ENCODE results near the gene GALNT2.

The GALNT2 gene

DNA sequence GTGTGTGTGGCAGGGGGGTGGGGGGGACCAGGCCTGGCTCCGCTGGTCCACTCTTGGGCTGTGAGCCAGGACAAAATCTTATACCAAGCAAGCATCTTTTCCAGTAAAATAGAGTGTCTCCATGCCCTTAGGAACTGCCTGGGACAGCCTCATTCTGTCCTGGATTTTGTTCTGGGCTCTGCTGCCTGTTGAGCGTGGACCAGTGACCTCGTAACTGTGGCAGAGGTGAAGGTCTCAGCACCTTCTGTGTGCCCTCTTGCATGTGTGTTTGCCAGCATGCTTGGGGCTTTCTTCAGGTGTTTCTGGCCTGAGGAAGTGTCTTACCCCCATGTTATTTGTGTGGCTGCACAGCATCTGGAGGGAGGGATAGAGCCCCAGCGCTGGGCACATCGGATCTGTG is 45.7 kb downstream of the GALNT2 start:
- DNase-seq (ENCODE audit: low read depth) = no peak

DNA sequence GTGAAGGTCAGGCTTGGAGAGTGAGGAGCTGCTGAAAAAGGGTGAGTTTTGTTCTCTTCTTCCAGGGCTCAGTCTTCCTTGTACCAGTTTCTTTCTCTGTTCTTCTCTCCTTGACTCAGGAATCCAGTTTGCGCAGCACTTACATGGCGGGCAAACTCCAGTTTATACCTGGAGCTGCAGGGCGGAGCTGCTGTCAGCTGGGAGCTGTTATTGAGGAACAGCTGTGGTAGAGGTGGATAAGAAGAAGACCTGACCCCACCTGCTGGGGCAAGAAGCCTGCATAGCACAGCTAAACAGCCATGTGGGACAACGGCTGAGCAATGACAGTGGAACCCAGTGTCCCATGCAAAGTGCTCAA is 46.2 kb downstream of the GALNT2 start:
- no peak for DNase-seq (ENCODE audit: low read depth)

DNA sequence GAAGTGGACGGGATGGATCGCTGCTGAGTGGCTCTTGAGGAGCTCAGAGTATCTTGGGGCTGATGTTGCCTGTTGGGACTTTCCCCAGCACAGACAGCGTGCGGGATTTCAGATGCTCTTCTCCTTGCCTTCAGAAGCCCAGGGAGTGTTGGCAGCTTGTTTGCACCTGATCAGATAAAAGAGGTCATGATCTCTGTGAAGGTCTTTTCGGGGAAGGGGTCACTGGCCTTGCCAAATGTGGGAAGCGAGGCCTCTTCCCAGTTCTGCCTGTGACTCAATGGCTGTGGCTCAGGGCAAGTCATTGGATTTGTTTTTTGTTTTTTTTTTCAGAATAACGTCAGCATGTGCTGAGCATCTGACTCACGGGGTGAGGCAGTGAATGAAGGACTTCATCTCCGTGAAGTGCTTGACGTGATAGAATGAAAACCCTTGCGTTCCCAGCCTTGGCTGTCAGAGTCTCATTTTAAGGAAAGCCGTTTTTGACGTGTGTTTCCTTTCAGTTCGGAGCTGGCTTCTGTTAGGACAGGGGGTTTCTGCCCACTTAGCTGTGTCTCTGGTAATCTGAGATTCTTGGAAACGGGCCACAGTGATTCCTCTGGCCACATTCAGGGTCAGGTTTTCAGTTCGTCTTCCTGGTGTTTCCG is 46.7 kb downstream of the GALNT2 start:
- no peak for DNase-seq (ENCODE audit: low read depth)

DNA sequence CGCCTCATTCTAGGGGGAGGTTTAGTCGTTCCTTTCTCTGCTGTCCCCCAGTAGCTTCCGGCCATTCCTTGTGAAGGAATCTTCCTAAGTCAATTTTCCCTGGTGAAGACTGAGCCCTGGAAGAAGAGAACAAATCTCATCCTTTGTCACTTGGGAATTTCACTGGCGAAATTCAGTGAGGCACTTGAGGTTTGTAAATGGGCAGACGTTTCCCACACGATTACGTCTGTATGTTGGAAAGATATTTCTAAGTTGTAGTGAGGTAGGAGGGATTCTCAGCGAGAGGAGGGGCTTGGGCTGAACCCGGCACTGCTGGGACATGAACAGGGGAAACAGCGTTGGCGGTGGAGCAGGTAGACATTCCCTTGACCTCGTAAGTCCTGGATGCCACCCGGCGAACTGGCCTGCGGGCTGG is 47.2 kb downstream of the GALNT2 start:
- DNase-seq (ENCODE audit: low read depth) = no peak

DNA sequence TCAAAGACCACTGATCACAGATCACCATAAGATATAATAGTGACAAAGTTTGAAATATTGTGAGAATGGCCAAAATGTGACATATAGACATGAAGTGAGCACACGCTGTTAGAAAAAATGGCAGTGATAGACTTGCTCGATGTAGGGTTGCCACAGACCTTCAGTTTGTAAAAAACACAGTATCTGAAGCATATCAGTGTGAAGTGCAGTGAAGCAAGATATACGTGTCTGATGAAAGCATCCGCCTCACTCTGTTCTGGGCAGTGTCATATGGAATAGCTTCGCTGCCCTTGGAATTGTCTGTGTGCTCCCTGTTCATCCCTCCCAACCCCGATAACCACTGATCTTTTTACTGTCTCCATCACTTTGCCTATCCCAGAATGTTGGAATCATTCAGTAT is 50.7 kb downstream of the GALNT2 start:
- DNase-seq (ENCODE audit: low read depth) = no peak

DNA sequence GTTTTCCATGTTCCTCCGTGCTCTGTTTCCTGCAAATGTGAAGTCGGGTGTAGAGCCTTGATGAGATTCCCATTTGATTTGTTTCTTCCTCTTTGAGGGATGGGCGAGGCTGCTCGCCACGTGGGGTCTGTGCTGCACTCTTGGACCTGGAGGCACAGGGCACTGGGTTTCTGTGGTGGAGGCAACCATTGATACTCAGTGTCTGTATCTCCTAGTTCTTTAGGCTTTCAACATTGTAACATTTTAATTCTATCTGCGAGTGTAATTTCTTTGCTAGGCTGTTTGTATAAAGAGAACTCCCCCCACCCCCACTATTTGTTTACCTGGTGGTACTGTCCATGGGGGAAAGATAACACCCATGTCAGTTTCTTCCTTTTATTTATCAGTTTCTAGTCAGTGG is 52.3 kb downstream of the GALNT2 start:
- DNase-seq (ENCODE audit: low read depth) = no peak

DNA sequence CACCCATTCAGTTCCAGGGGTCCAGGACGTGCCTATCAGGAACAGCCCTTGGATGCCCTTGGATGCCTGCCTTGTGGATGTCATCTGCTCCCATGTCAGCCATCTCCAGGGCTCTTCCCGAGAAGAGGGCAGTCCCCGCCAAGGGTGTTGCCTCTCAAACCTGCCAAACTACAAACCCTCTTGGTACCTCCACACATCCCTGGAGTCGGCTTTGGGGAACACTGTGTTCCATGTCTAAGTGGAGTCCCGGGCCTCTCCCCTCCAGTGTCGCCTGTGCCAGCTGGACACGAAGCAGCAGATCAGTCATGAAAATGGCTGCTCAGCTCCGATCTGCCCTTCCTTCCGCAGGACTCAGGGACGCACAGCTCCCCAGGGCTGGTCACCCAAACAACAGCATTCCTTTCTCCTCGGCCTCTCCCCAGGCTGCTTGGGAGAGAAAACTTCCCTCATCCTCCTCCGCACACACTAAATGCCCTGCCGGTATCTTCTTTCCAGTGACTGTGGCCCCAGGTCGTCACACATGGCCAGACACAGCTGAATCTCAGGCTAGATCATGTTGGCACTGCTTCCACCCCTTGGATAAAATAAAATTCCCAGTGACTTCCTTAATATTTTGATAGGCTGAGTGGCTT is 53.4 kb downstream of the GALNT2 start:
- no peak for DNase-seq (ENCODE audit: low read depth)

DNA sequence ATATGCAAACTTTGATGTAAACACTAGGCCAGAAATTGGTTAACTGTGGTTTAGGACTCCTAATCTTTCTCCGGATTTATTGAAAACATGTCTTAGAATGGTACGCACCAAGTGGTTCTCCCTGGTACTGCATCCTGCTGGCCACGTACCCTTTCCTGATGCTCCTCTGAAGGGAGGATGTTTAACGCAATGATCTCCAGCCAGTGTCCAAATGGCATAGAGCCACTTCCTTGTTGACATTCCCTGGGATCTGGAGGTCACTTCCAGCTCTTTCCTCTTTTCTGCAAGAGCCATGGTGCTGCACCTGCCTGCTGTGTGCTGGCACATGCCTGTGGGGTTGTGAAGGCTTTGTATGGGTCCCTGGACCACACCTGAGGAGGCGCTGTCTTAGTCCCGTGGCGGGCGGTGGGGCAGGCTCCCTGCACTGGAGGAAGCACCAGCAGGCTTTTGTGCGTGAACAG is 53.9 kb downstream of the GALNT2 start:
- DNase-seq (ENCODE audit: low read depth) = no peak

DNA sequence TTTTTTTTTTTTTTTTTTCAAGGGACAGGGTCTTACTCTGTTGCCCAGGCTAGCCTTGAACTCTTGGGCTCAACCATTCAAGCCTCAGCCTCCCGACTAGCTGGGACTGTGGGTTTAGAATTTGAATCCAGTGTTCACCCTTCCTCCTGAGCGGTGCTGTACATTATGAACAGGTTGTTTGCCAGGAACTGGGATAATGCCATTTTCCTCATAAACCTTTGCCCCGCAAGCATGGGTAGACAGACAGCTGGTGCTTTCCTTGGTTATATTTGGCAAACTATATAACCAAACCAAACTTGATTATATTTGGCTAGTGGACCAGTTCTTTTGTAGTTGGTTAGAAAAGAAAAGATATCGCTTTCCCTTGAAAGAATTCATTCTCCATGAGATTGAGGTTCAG is 54.9 kb downstream of the GALNT2 start:
- DNase-seq (ENCODE audit: low read depth) = no peak

DNA sequence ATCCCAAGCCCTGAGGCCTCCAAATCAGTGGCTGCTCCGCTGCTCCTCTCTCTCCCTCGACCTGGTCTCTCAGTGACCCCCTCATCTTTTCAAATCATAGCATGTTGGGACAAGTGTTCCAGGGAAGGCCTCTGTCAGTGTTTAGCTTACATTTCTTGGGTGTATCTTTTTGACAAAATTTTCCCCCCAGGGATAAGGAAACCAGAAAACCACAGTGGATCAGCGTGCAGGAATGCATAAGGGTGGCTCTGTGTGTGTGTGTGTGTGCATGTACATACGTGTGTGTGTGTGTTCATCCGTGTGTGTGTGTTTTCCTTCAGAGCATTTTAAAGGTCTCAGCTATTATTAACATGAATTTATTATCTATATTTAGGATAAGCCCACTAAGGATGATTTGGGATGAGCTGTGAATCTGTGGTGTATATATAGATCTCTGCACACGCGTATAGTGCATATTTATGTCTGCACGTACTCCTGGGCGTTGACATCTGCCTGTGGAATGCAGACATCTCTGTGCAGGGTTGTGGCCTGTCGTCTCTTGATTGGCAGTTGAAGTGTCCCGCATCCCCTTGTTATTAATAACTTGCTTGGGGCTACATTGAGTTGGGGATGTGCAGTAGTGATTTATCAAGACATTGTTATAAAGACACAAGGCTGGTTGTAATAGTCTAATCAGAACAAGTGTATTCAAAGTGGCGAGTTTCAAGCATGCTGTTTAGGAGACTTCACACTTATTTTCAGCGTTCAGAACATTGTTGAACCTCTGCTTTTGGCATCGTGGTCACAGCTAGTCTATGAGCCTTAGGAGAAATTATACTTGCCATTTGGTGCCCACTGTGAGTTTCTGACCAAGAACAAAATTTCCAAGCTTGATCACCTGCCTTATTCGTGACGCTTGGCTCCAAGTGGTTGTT is 55.6 kb downstream of the GALNT2 start:
- DNase-seq (ENCODE audit: low read depth) = no peak

DNA sequence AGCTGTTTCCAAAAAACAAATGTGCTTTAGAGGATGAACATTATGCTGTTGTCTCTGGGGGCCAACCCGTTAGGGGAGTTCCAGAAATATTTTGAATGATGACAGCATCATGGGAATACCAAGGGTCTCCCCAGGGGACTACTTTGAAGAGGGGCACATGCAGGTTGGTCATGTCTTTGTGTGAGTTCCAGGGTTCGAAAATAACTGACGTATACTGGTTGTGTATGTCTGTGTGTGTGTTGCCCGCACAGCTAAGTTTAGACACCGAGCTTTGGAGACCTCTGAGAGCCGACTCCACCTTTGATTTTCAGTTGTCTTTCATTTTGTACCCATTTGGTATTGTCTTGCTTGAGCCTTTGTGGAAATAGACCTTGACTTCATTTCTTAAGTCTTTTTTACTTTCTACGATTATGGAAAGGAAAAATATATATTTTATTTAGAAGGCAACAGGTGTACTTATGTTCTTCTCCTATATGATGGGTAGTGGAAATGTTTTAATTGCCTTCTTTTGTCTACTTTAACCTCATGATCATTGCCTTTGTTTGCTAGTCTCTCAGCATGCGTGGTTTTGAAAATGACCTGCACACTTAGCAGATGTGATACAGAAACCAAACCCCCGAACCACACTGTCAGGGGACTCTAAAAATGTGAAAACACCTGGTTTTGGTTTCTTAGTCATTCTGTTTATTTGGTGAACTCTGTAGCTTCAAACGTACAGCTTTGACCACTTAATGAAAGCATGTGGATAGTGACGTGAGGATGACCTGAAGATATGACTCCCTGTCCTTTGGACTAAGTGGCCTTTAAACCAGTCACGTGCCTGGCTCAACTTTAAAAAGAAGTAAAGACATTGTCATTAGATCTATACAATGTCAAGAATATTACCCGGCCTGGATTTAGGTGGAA is 56.5 kb downstream of the GALNT2 start:
- DNase-seq (ENCODE audit: low read depth) = no peak

DNA sequence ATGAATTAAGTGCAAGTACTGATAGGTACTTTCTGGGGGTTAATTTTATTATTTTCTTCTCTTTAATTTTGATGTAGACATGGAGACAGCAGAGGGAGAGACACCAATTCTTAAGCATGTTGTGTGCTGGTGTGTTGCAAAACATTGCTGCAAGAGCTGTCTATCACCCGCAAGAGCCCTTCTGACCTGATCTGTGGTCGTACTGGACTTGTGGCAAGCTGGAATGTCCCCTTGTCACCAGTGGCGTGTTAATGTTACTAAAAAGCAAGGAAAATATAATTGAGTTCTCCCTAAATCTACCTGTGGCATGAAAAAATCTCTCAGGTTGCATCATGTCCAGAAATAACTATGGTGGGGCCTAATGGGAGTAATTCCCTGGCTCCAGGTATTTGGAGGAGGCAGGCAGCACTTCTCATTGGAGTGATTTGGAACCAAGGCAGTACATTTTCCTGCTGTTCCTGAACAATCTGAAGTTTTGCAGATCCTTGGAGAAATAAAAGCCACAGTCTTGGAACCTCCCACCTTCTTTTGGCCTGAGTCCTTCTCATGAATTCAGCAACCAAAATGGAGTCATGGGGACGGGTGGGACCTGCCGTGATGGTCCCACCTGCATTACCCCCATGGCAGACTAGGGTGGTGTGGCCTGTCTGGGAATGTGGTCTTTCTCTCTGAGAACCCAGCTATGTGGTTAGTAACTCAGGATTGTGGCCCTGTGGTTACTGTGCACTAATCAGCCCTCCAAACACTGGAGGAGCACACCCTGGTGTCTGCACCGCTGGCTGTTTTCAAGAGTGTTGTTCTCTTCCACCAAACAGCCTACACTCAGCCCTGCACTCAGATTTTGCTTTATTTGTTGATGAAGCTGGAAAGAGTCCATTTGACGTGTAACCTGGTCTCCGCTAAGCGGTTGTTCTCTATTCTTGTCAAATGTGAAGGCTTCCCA is 57.4 kb downstream of the GALNT2 start:
- DNase-seq (ENCODE audit: low read depth) = no peak

DNA sequence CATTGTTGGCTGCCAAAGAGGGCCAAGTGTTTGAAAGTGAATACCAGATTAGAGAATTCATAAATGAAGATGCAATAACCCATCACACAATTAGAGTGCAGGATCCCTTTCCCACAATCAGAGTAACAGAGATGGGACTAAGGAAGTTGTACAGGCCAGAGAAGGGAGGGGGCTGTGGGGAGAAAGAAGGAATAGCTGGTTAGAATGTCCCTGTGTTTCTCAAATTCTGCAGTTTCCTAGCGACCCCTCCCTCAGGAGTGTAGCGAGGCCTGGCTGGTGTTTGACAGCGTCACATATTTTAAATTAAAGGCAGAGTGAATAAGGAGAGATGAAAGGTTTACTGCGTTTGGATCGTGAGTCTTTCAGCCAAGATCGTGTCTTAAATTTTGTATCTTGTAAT is 58.1 kb downstream of the GALNT2 start:
- DNase-seq (ENCODE audit: low read depth) = no peak

DNA sequence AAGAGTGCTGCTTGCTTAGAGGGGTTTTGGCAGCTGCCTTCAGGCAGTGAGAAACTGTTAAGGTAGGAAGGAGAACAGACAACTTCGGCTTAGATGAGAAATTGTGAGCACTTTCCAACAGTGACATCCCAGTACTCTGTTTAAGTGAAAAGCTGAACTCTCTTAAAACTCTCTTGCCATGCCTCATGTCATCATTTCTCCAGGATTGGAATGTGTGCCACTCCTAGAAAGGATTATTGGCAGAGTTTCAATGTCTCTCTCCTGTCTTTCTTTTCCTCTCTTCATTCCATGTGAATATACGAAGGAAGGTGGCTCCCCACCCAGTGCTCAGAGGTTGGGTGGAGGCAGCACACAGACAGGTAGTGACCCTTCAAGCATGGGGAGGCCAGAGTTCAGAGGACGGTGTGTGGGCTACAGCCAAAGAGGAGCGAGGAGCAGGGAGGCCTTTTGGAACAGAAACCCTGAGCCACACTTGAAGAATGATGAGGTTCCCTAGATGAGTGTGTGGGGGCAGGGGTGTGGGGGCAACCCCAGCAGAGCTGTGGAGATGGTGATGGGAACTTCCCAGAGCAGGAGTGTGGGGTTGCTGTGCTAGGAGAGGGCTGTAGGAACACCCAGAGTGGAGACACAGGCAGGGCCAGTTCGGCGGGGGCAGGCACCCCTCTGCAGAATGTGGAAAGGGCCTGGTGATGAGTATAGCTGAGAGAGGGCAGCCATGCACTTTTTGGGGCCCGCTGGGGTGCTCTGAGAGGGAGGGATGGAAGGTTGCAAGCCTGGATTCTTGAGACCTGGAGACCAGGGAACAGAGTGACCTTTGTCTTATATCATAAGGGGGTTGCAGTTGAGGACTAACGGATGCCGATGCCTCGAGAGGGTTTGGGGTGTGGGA is 58.8 kb downstream of the GALNT2 start:
- DNase-seq (ENCODE audit: low read depth) = no peak

DNA sequence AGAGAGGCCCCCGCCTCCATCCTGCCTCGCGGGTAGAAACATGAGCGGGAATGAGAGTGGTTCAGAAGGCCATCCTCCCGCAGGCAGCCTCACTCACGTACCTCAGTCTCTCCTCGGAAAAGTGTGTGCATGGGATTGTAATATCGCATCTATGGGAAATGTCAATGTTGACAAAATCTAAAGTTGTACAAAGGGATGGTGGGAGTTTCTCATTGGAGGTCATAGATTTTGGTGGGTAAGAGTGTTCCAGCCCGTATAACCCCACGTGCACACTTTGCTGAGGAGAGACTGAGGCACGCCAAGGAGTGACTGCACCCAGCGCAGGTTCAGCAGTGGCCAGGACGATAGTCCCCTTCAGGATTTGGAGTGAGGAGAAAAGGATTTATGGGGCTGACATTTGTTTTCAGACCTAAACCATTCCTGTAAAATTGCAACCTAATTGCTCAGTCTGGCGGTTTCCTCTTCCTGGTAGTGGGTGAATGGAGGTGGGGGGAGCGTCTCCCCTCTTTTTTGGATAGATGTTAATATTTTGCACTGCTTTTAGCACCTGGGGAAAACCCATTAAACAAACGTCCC is 59.6 kb downstream of the GALNT2 start:
- no peak for DNase-seq (ENCODE audit: low read depth)

DNA sequence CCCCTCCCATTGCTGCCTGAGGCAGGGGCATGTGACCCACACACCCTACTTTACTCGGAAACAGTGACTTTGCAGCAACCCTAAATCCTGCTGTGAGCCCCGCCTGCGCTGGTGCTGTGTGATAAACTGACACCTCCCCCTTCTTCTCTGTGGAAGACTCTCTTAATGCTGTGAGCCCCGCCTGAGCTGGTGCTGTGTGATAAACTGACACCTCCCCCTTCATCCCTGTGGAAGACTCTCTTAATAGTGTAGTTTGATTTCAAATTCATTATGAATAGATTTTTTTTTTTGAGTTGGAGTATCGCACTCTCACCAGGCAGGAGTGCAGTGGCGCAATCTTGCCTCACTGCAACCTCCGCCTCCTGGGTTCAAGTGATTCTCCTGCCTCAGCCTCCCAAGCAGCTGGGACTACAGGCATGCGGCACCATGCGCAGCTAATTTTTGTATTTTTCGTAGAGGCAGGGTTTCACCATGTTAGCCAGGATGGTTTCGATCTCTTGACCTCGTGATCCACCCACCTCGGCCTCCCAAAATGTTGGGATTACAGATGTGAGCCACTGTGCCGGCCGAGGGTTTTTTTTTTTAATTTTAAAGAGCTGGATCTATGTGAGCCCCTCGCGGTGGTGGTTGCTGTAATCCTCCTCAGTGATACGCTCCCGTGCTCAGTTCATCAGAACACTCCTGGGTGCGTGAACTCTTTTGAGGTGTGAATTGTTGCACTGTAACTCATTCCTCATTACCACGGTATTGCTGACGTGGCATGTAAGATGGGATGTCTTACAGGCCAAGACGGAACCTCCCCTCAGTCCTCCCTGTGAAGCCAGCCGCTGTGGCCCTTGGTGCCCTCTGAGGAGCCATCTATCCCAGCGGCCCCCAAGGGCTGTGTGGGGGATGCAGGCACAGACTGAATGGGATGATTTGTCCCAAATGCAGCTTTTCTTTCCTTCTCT is 60.3 kb downstream of the GALNT2 start:
- DNase-seq (ENCODE audit: low read depth) = no peak

DNA sequence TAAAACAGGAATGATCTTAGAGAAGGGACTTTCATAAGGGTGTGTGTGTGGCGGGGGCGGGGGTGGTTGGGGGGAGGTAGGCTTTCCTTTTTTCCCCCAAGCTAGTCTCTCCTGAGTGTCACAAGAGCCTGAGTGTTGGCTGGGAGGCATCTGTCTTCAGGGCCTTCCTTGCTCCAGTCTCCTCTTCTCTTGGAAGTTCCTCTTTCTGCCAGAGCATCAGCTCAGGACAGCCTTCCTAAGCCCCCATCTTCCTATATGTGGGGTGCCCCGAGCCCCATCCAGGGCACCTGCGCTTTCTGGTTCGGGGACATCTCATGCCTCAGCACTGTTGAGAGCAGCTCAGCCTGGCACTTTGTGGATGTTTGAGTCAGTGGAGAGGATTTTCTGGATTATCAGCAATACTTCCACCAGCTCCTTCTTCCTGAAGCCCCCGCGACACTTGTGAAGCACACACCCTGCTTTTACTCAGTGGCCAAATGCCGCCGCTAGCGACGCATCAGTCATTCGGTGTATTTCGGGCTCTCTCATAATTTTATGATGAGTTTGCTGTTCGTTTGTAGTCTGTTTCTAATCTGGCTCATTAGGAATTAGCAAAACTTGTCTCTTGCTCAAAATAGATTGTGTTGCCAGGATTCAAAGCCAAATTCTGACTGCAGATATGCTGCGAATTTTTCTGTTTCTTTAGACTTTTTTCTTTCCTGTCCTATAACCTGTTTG is 61.7 kb downstream of the GALNT2 start:
- no peak for DNase-seq (ENCODE audit: low read depth)

DNA sequence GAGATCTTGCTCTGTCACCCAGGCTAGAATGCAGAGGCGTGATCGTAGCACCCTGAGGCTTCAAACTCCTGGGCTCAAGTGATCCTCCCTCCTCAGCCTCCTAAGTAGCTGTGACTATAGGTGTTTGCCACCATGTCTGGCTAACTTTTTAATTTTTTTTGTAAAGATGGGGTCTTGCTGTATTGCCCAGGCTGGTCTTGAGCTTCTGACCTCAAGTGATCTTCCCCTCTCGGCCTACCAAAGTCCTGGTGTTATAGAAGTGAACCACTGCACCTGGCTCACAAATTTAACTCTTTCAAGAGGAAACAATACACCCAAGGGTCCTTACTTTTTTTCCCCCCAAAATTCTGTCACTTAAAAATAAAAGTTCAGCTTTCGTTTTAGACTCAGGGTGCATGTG is 62.3 kb downstream of the GALNT2 start:
- no peak for DNase-seq (ENCODE audit: low read depth)

Measured in CMK (cell line).